Natural killer cell treated with Interleukin-12 subunit alpha and Interleukin-12 subunit beta and Interleukin-15 and Interleukin-18, amount 100 ng/mL, for 72 hours (primary cell): ENCODE measurements around the gene ASIP. TPM values are rescaled to one million over a fixed set of nuclear protein-coding genes. Genes with fewer than 3 reads are reported as not detected.
A peak's percentile ranks its signal among the peaks of the same experiment; 100 is the strongest.
"Not testable (repeated sequence)": the region's sequence is repeated elsewhere in the genome, so short reads cannot be mapped to it uniquely, and the experiment has no call there.

Experiments
- ATAC-seq, 2 donors: fragments of 150-1000 bp; cut with Tn5 transposase in 1 of 2; sonication (Bioruptor Pico), chemical (Tn5 transposase) in 1 of 2; 2 replicates each; pipeline ENCODE4 v1.10.0; 2021
- DNase-seq: peaks from one replicate; pipeline ENCODE4 v3.0.0; 2022; ENCODE audit warnings: low spot score
- H3K27ac Mint-ChIP-seq, 2 donors: 1 replicate in 1 of 2; 2 replicates in 1 of 2; pipeline ENCODE4 v1.8.0; 2022; ENCODE audit warnings: mixed read lengths in 2 of 2, mild to moderate bottlenecking in 1 of 2, moderate library complexity in 1 of 2
- H3K27me3 Mint-ChIP-seq, 2 donors: 1 replicate in 1 of 2; 2 replicates in 1 of 2; pipeline ENCODE4 v1.8.0; 2022; ENCODE audit warnings: mixed read lengths in 2 of 2
- H3K36me3 Mint-ChIP-seq: one replicate; pipeline ENCODE4 v1.8.0; 2022; ENCODE audit warnings: mixed read lengths
- H3K4me1 Mint-ChIP-seq, 2 donors: 1 replicate in 1 of 2; 2 replicates in 1 of 2; pipeline ENCODE4 v1.8.0; 2022; ENCODE audit warnings: low read depth in 2 of 2, mixed read lengths in 2 of 2, mild to moderate bottlenecking in 1 of 2
- H3K4me3 Mint-ChIP-seq: one replicate; pipeline ENCODE4 v1.8.0; 2022; ENCODE audit warnings: mixed read lengths
- H3K9me3 Mint-ChIP-seq: 2 replicates; pipeline ENCODE4 v1.8.0; 2022; ENCODE audit warnings: mixed read lengths
- total RNA-seq, 2 donors: library from RNA; stranded (reverse); gene quantifications; one replicate each; pipeline ENCODE4 v1.2.3, GENCODE V29; 2022

The ASIP gene
- total RNA-seq, 2 donors from 2014 or later = not detected

- H3K9me3 Mint-ChIP-seq = no peaks in the 10 kb centered on the region
- DNase-seq (no peak), ATAC-seq (peak; percentile 68 to 89)
- H3K4me3 Mint-ChIP-seq = no peak overlapping the region
- no peak overlapping the region for H3K27ac Mint-ChIP-seq
- H3K36me3 Mint-ChIP-seq = no peaks in the 10 kb centered on the region
- peaks cover 0 to 3% of the 10 kb centered on the region in 2 donors for H3K4me1 Mint-ChIP-seq
- peaks cover 18 to 31% of the 10 kb centered on the region in 2 donors for H3K27me3 Mint-ChIP-seq
These were observed 19.0 kb upstream of the ASIP start for GRCh38 chr20:34222208-34222607.

DNA sequence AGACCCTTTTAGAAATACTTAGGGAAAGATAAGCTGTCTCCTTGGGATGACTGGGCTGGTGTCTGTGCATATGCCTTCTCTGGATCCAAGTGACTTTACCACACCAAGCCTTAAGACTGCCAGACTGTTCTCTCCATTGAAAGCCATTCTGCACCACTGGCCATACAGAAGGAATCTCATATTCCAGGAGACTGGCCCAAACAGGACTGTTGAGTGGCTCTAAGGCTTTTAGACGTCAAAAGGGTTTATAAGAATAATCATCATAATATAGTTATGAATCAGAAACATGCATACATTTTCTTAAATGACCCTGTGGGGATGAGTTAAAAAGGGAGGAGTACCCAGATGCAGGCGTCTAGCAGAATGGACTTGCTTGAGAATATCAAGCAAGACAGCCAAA lies 17.0 kb upstream of the ASIP start:
- DNase-seq, ATAC-seq, H3K36me3 Mint-ChIP-seq, H3K9me3 Mint-ChIP-seq, H3K4me1 Mint-ChIP-seq, H3K4me3 Mint-ChIP-seq, H3K27ac Mint-ChIP-seq: not testable (repeated sequence)
- H3K27me3 Mint-ChIP-seq = peaks cover 13 to 20% of the 10 kb centered on the region in 2 donors

- H3K27me3 Mint-ChIP-seq = peaks cover 14 to 18% of the 10 kb centered on the region in 2 donors
- H3K4me1 Mint-ChIP-seq = peaks cover 0 to 4% of the 10 kb centered on the region in 2 donors
- ATAC-seq = no peak
- H3K9me3 Mint-ChIP-seq = no peaks in the 10 kb centered on the region
- no peak overlapping the region for H3K4me3 Mint-ChIP-seq
- H3K27ac Mint-ChIP-seq = no peak overlapping the region
- no peaks in the 10 kb centered on the region for H3K36me3 Mint-ChIP-seq
- DNase-seq = no peak
These were observed 9.6 kb upstream of the ASIP start for GRCh38 chr20:34231634-34232033.

- H3K27me3 Mint-ChIP-seq = peaks cover 17 to 19% of the 10 kb centered on the region in 2 donors
- ATAC-seq (no peak), DNase-seq (no peak)
- peaks cover 0 to 4% of the 10 kb centered on the region in 2 donors for H3K4me1 Mint-ChIP-seq
- no peak overlapping the region for H3K4me3 Mint-ChIP-seq
- H3K27ac Mint-ChIP-seq = no peak overlapping the region
- H3K36me3 Mint-ChIP-seq = peaks cover 4% of the 10 kb centered on the region
- no peaks in the 10 kb centered on the region for H3K9me3 Mint-ChIP-seq
These were observed 8.6 kb upstream of the ASIP start for GRCh38 chr20:34232494-34233087.

DNA sequence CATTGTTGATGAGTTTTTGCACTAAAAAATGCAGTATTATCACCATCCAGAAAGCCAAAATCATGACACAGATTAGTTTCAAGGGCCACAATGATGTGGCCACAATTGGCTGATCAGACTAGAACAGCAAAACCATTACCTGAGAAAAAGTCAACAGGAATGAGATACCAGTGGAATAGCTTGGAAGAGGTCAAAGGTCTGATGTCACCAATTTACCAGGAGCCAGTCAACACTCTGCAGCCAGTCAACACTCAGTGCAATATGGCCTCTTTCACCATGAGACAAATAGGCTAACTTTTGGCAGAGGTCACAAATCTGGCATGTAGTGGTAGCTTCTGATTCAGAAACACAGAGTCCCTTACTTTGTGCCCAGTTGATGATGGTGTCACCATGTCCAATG lies 7.5 kb upstream of the ASIP start:
- Mint-ChIP-seq H3K36me3 (peaks cover 15% of the 10 kb centered on the region), H3K4me3 (no peak overlapping the region), H3K4me1 (peaks cover 0 to 4% of the 10 kb centered on the region in 2 donors), H3K9me3 (peaks cover 7% of the 10 kb centered on the region), H3K27me3 (peaks cover 22 to 30% of the 10 kb centered on the region in 2 donors), H3K27ac (no peak overlapping the region)
- ATAC-seq = no peak
- no peak for DNase-seq

DNA sequence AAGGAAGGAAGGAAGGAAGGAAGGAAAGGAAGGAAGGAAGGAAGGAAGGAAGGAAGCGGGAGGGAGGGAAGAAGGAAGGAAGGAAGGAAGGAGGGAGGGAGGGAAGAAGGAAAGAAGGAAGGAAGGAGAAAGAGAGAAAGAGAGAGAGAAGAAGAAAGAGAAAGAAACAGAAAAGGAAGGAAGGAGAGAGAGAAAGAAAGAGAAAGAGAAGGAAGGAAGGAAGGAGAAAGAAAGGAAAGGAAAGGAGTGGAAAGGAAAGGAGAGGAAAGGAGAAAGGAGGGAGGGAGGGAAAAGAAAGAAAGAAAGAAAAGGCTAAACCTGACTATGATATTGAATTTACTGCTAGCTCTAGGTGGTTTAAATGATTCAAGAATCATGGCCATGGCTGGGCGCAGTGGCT lies 5.3 kb upstream of the ASIP start:
- Mint-ChIP-seq H3K27ac (no peak overlapping the region), H3K27me3 (peaks cover 33 to 44% of the 10 kb centered on the region in 2 donors), H3K4me3 (no peak overlapping the region), H3K36me3 (peaks cover 15% of the 10 kb centered on the region), H3K9me3 (peaks cover 7% of the 10 kb centered on the region), H3K4me1 (peaks cover 0 to 4% of the 10 kb centered on the region in 2 donors)
- DNase-seq = no peak
- no peak for ATAC-seq

- Mint-ChIP-seq H3K27me3 (peaks cover 34 to 44% of the 10 kb centered on the region in 2 donors), H3K36me3 (peaks cover 15% of the 10 kb centered on the region), H3K4me3 (no peak overlapping the region), H3K4me1 (peaks cover 0 to 4% of the 10 kb centered on the region in 2 donors), H3K9me3 (peaks cover 7% of the 10 kb centered on the region), H3K27ac (no peak overlapping the region)
- DNase-seq = no peak
- ATAC-seq = no peak
These were observed 3.3 kb upstream of the ASIP start for GRCh38 chr20:34237942-34238341.

GRCh38 chr20:34240121-34240520 lies 1.1 kb upstream of the ASIP start:
- Mint-ChIP-seq H3K4me3 (no peak overlapping the region), H3K9me3 (peaks cover 7% of the 10 kb centered on the region), H3K36me3 (peaks cover 15% of the 10 kb centered on the region), H3K27me3 (peaks cover 27 to 38% of the 10 kb centered on the region in 2 donors), H3K4me1 (peaks cover 0 to 4% of the 10 kb centered on the region in 2 donors), H3K27ac (no peak overlapping the region)
- DNase-seq = no peak
- ATAC-seq = no peak

DNA sequence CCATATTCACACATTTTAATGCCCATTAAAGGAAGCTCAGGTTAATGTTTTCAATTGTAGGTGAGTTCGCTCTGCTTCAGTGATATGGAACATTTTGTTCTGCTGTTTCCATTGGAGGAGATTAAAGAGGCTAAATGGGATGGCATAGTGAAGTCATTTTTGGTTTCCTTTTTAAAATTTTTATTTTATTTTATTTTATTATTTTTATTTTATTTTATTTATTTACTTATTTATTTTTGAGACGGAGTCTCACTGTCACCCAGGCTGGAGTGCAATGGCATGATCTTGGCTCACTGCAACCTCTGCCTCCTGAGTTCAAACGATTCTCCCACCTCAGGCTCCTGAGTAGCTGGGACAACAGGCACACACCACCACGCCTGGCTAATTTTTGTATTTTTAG lies 792 bp downstream of the ASIP start:
- DNase-seq, H3K4me3 Mint-ChIP-seq, H3K4me1 Mint-ChIP-seq, ATAC-seq, H3K9me3 Mint-ChIP-seq, H3K27ac Mint-ChIP-seq: not testable (repeated sequence)
- Mint-ChIP-seq H3K36me3 (peaks cover 15% of the 10 kb centered on the region), H3K27me3 (peaks cover 24 to 29% of the 10 kb centered on the region in 2 donors)

GRCh38 chr20:34242879-34243278 lies 1.7 kb downstream of the ASIP start:
- peaks cover 0 to 3% of the 10 kb centered on the region in 2 donors for H3K4me1 Mint-ChIP-seq
- H3K27me3 Mint-ChIP-seq = peaks cover 22 to 23% of the 10 kb centered on the region in 2 donors
- no peak overlapping the region for H3K27ac Mint-ChIP-seq
- DNase-seq = no peak
- peaks cover 7% of the 10 kb centered on the region for H3K9me3 Mint-ChIP-seq
- H3K4me3 Mint-ChIP-seq = no peak overlapping the region
- ATAC-seq = no peak
- peaks cover 9% of the 10 kb centered on the region for H3K36me3 Mint-ChIP-seq

DNA sequence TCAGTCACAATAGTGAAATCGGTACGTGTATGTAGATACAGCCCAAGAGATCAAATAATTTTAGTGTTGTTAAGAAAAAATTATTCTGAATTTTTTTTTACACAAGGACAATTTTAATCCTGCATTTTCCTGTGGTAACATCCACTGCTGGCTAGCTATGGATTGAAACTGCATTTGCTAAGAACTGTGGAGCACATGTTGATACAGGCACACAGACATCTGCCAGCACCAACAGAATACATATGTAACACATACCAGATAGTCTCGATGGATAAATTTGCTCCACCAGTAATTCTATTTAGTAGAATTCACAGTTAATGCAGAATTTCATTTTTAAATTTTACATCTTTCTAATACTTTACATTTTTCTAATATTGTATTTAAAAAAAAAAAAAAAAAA lies 2.2 kb downstream of the ASIP start:
- peaks cover 17 to 18% of the 10 kb centered on the region in 2 donors for H3K27me3 Mint-ChIP-seq
- no peak for DNase-seq
- peaks cover 2% of the 10 kb centered on the region for H3K9me3 Mint-ChIP-seq
- peaks cover 0 to 3% of the 10 kb centered on the region in 2 donors for H3K4me1 Mint-ChIP-seq
- ATAC-seq = no peak
- H3K36me3 Mint-ChIP-seq = peaks cover 4% of the 10 kb centered on the region
- H3K27ac Mint-ChIP-seq = no peak overlapping the region
- H3K4me3 Mint-ChIP-seq = no peak overlapping the region

- DNase-seq (no peak), ATAC-seq (no peak)
- H3K27me3 Mint-ChIP-seq = peaks cover 0 to 6% of the 10 kb centered on the region in 2 donors
- no peak overlapping the region for H3K27ac Mint-ChIP-seq
- peaks cover 13 to 14% of the 10 kb centered on the region in 2 donors for H3K4me1 Mint-ChIP-seq
- no peaks in the 10 kb centered on the region for H3K9me3 Mint-ChIP-seq
- no peak overlapping the region for H3K4me3 Mint-ChIP-seq
- no peaks in the 10 kb centered on the region for H3K36me3 Mint-ChIP-seq
These were observed 5.0 kb downstream of the ASIP start for GRCh38 chr20:34246126-34246626.

GRCh38 chr20:34249291-34249690 lies 8.1 kb downstream of the ASIP start:
- Mint-ChIP-seq H3K27me3 (no peaks in the 10 kb centered on the region), H3K4me3 (peak overlapping the region; percentile 41), H3K9me3 (no peaks in the 10 kb centered on the region), H3K4me1 (peaks cover 13 to 14% of the 10 kb centered on the region in 2 donors), H3K27ac (peak overlapping the region; percentile 32 to 49), H3K36me3 (no peaks in the 10 kb centered on the region)
- DNase-seq (peak; percentile 70), ATAC-seq (peak; percentile 95)

GRCh38 chr20:34250005-34250404 lies 8.8 kb downstream of the ASIP start:
- Mint-ChIP-seq H3K27ac (peak overlapping the region; percentile 32 to 49), H3K27me3 (no peaks in the 10 kb centered on the region), H3K36me3 (no peaks in the 10 kb centered on the region), H3K9me3 (no peaks in the 10 kb centered on the region), H3K4me1 (peaks cover 13 to 14% of the 10 kb centered on the region in 2 donors), H3K4me3 (no peak overlapping the region)
- DNase-seq (no peak), ATAC-seq (no peak)
